ENCODE measurements around the gene NRAP.

DNA sequence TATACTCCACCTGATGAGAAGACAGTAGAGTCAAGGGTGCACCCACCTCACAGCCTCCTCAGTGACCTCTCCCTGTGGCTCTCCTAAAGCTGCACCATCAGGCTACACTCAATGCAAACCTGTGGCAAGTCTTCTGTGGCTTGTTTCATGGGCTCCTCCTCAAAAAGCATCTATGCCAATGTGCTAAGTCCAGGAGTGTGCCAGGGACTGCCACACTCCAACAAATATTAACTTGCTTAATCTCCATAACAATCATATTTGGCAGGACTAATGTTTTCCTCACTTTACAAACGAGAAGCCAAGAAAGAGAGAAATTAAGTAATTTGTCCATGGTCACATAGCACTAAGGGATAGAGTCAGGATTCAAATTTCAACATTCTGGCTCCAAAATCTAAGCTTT, 11.9 kb downstream of the NRAP start:
- no peak for TF ChIP-seq POLR2A (IDR thresholded peaks at IDR 0.05; ENCODE audit: low read depth, low read length)
- TF ChIP-seq POLR2AphosphoS5 (IDR thresholded peaks at IDR 0.05; ENCODE audit: low read depth, low read length), result no peak
- no peak for TF ChIP-seq SPI1 (IDR thresholded peaks at IDR 0.05; ENCODE audit: low read depth, low read length)
